Esophagus squamous epithelium (tissue), 4 donors: ENCODE measurements around the gene PODXL.

Experiments
- POLR2A ChIP-seq, 4 donors: fragments of 450-650 bp; IDR thresholded peaks; one replicate each; pipeline ENCODE4 v1.6.1; 2017; ENCODE audit warnings: antibody characterized with exemption in 4 of 4, mild to moderate bottlenecking in 4 of 4, moderate library complexity in 3 of 4
- TF ChIP-seq, protein P1 (sequence below), 6 experiments: fragments of 450-650 bp in 4 of 6; fragments of 200-600 bp in 2 of 6; sonication (generic) in 2 of 6; IDR thresholded peaks; one replicate each; pipeline ENCODE4 v1.5.1; 2016 to 2019; ENCODE audit warnings: antibody characterized with exemption in 6 of 6, mild to moderate bottlenecking in 4 of 6, moderate library complexity in 4 of 6

DNA sequence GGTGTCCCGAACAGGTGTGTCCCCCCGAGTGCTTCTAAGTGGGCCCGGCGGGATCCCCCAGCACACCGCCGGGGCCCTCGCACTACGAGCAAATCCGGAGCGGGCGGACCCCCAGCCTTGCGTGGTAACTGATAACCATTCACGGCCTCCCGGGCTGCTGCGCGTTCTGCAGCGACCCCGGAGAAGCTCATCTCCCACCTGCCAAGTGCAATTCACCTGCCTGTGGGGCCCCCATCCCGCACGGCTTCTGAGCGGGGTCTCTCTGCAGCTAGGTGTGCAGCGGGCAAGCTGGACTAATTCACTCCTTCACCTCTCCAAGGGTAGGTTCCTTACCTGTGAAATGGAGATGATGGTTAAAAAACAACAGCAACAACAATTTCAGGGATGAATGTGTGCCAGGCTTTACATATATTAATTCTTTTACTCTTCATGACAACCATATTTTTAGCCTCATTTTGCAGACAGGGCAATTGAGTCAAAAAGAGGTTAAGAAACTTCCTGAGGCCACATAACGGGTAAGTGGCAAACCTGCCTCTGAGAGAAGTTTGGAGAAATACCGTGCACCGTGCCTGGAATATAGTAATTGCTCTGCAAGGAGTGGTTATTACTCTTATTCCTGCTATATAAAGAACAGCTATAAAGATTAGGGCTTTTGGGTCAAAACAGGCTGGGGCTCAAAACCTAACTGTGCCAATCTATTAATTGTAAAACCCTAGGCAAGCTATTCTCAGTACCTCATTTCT, 652 bp upstream of the PODXL start:
- no peak for TF ChIP-seq POLR2A (IDR thresholded peaks at IDR 0.05)
- TF ChIP-seq, protein P1, sequence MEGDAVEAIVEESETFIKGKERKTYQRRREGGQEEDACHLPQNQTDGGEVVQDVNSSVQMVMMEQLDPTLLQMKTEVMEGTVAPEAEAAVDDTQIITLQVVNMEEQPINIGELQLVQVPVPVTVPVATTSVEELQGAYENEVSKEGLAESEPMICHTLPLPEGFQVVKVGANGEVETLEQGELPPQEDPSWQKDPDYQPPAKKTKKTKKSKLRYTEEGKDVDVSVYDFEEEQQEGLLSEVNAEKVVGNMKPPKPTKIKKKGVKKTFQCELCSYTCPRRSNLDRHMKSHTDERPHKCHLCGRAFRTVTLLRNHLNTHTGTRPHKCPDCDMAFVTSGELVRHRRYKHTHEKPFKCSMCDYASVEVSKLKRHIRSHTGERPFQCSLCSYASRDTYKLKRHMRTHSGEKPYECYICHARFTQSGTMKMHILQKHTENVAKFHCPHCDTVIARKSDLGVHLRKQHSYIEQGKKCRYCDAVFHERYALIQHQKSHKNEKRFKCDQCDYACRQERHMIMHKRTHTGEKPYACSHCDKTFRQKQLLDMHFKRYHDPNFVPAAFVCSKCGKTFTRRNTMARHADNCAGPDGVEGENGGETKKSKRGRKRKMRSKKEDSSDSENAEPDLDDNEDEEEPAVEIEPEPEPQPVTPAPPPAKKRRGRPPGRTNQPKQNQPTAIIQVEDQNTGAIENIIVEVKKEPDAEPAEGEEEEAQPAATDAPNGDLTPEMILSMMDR (IDR thresholded peaks at IDR 0.05): no peak
